ENCODE results near the gene HIF1AN.
A peak's percentile ranks its signal among the peaks of the same experiment; 100 is the strongest.

HIF1AN gene

GRCh38 chr10:100544950-100545349 lies 9.2 kb downstream of the HIF1AN start:
- Histone ChIP-seq H3K27me3 (ENCODE audit: insufficient read depth, poor library complexity, severe bottlenecking) (no peaks in the 10 kb centered on the region), H3K4me3 (replicated peaks; ENCODE audit: insufficient read depth, low read length) (no peak overlapping the region), H3K27ac (replicated peaks) (no peak overlapping the region)
- no peak for DNase-seq (ENCODE audit: low read depth in 1 of 2, low spot score in 1 of 2)
- TF ChIP-seq GABPA (IDR thresholded peaks at IDR 0.05; ENCODE audit: low read depth) (no peak), POLR2AphosphoS5 (IDR thresholded peaks at IDR 0.05; ENCODE audit: low read depth) (no peak), SPI1 (IDR thresholded peaks at IDR 0.05; ENCODE audit: borderline replicate concordance, low read depth) (no peak), CTCF (IDR thresholded peaks at IDR 0.05; ENCODE audit: insufficient read depth, low read length) (no peak)

GRCh38 chr10:100551196-100551595 lies 15.5 kb downstream of the HIF1AN start:
- TF ChIP-seq GABPA (IDR thresholded peaks at IDR 0.05; ENCODE audit: low read depth) (no peak), CTCF (IDR thresholded peaks at IDR 0.05; ENCODE audit: insufficient read depth, low read length) (no peak), REST (IDR thresholded peaks at IDR 0.05; ENCODE audit: insufficient replicate concordance, low read depth) (no peak), SPI1 (IDR thresholded peaks at IDR 0.05; ENCODE audit: borderline replicate concordance, low read depth) (no peak), POLR2AphosphoS5 (IDR thresholded peaks at IDR 0.05; ENCODE audit: low read depth) (no peak)
- DNase-seq (ENCODE audit: low read depth in 1 of 2, low spot score in 1 of 2) = peak; percentile 25 to 37

GRCh38 chr10:100551738-100552137 lies 16.0 kb downstream of the HIF1AN start:
- Histone ChIP-seq H3K27ac (replicated peaks) (no peak overlapping the region), H3K27me3 (ENCODE audit: insufficient read depth, poor library complexity, severe bottlenecking) (no peaks in the 10 kb centered on the region), H3K4me3 (replicated peaks; ENCODE audit: insufficient read depth, low read length) (no peak overlapping the region)
- DNase-seq (ENCODE audit: low read depth in 1 of 2, low spot score in 1 of 2) = no peak
- TF ChIP-seq REST (IDR thresholded peaks at IDR 0.05; ENCODE audit: insufficient replicate concordance, low read depth) (no peak), SPI1 (IDR thresholded peaks at IDR 0.05; ENCODE audit: borderline replicate concordance, low read depth) (no peak), CTCF (IDR thresholded peaks at IDR 0.05; ENCODE audit: insufficient read depth, low read length) (no peak), POLR2AphosphoS5 (IDR thresholded peaks at IDR 0.05; ENCODE audit: low read depth) (no peak), GABPA (IDR thresholded peaks at IDR 0.05; ENCODE audit: low read depth) (no peak)

More at GRCh38 chr10:100551196-100551595, 15.5 kb downstream of the HIF1AN start:
- no peaks in the 10 kb centered on the region for H3K27me3 ChIP-seq (ENCODE audit: insufficient read depth, poor library complexity, severe bottlenecking)
- H3K4me3 ChIP-seq (replicated peaks; ENCODE audit: insufficient read depth, low read length) = no peak overlapping the region
- no peak overlapping the region for H3K27ac ChIP-seq (replicated peaks)

GRCh38 chr10:100553929-100554328 lies 18.2 kb downstream of the HIF1AN start:
- no peak overlapping the region for H3K4me3 ChIP-seq (replicated peaks; ENCODE audit: insufficient read depth, low read length)
- TF ChIP-seq REST (IDR thresholded peaks at IDR 0.05; ENCODE audit: insufficient replicate concordance, low read depth) (no peak), SPI1 (IDR thresholded peaks at IDR 0.05; ENCODE audit: borderline replicate concordance, low read depth) (peak; percentile 82), CTCF (IDR thresholded peaks at IDR 0.05; ENCODE audit: insufficient read depth, low read length) (no peak), POLR2AphosphoS5 (IDR thresholded peaks at IDR 0.05; ENCODE audit: low read depth) (no peak)
- no peak overlapping the region for H3K27ac ChIP-seq (replicated peaks)
- no peak for DNase-seq (ENCODE audit: low read depth in 1 of 2, low spot score in 1 of 2)
- no peaks in the 10 kb centered on the region for H3K27me3 ChIP-seq (ENCODE audit: insufficient read depth, poor library complexity, severe bottlenecking)

All from HL-60 (cell line).